SK-N-SH (cell line): ENCODE data around the gene MPST. TPM values are rescaled to one million over a fixed set of nuclear protein-coding genes. Genes with fewer than 3 reads are reported as not detected.

ENCODE experiments used
- CTCF ChIA-PET: fragments of 300-600, 350-600 bp; formaldehyde crosslinking; extraction: SDS; loops from one replicate; lab custom pipeline; 2021; lab: Yijun Ruan, JAX
- POLR2A ChIA-PET: fragments of 350-600 bp; sonication (Branson Sonifier 250); formaldehyde crosslinking; extraction: SDS; loops from one replicate; lab custom pipeline; 2020; ENCODE audit warnings: antibody characterized with exemption, inconsistent platforms; lab: Yijun Ruan, JAX
- DNase-seq: peaks from one replicate; pipeline ENCODE4 v3.0.0; 2012
- H2AFZ ChIP-seq: fragments of 200-600 bp; sonication (generic); 2 replicates; pipeline ENCODE4 v1.8.1; 2016; ENCODE audit warnings: antibody characterized with exemption, mild to moderate bottlenecking, low read depth
- H3F3A ChIP-seq: fragments of 200-600 bp; sonication (generic); replicated peaks from 2 replicates; pipeline ENCODE3; 2016; ENCODE audit warnings: antibody characterized with exemption, mild to moderate bottlenecking; ENCODE audit not compliant: insufficient read depth
- H3K27ac ChIP-seq, 2 experiments: fragments of 200-500 bp in 1 of 2; fragments of 200-600 bp in 1 of 2; sonication (Bioruptor generic) in 1 of 2; sonication (generic), shearing (Covaris generic) in 1 of 2; 2 replicates each; pipeline versions ENCODE4 v1.5.1 to v1.6.1; 2014 to 2016; ENCODE audit warnings: low read depth in 2 of 2, inconsistent platforms in 1 of 2, low read length in 1 of 2, mild to moderate bottlenecking in 1 of 2, mixed read lengths in 1 of 2
- H3K27me3 ChIP-seq: fragments of 200-600 bp; sonication (generic), shearing (Covaris generic); 2 replicates; pipeline ENCODE4 v1.6.1; 2016; ENCODE audit warnings: mixed run types; ENCODE audit not compliant: insufficient read depth
- H3K36me3 ChIP-seq, 2 experiments: fragments of 200-500 bp in 1 of 2; fragments of 200-600 bp in 1 of 2; sonication (Bioruptor generic) in 1 of 2; sonication (generic) in 1 of 2; replicated peaks in 1 of 2; 2 replicates each; pipeline versions ENCODE3 to v1.5.1; 2014 to 2016; ENCODE audit warnings: low read length in 1 of 2, mild to moderate bottlenecking in 1 of 2; ENCODE audit not compliant: insufficient read depth in 2 of 2, control insufficient read depth in 1 of 2
- H3K4me1 ChIP-seq, 2 experiments: fragments of 200-500 bp in 1 of 2; fragments of 200-600 bp in 1 of 2; sonication (Bioruptor generic) in 1 of 2; sonication (generic), shearing (Covaris generic) in 1 of 2; 2 replicates each; pipeline versions ENCODE4 v1.5.1 to v1.6.1; 2014 to 2016; ENCODE audit warnings: low read depth in 1 of 2, low read length in 1 of 2, mixed run types in 1 of 2; ENCODE audit not compliant: insufficient read depth in 2 of 2, control insufficient read depth in 1 of 2
- H3K4me2 ChIP-seq: fragments of 200-600 bp; sonication (generic), shearing (Covaris generic); 2 replicates; pipeline ENCODE4 v1.6.1; 2017; ENCODE audit warnings: mixed run types
- H3K4me3 ChIP-seq, 2 experiments: fragments of 200-500 bp in 1 of 2; fragments of 200-600 bp in 1 of 2; sonication (Bioruptor generic) in 1 of 2; sonication (generic), shearing (Covaris generic) in 1 of 2; 2 replicates each; pipeline versions ENCODE4 v1.5.1 to v1.8.1; 2014 to 2016; ENCODE audit warnings: low read depth in 2 of 2, inconsistent platforms in 1 of 2, low read length in 1 of 2, mild to moderate bottlenecking in 1 of 2, mixed read lengths in 1 of 2, moderate library complexity in 1 of 2
- H3K79me2 ChIP-seq: fragments of 200-600 bp; sonication (generic); 2 replicates; pipeline ENCODE4 v1.8.1; 2017; ENCODE audit warnings: mild to moderate bottlenecking; ENCODE audit not compliant: insufficient read depth
- H3K9ac ChIP-seq: fragments of 200-600 bp; sonication (generic); 2 replicates; pipeline ENCODE4 v1.6.1; 2017; ENCODE audit warnings: mixed run types
- H3K9me2 ChIP-seq: fragments of 200-600 bp; sonication (generic); 2 replicates; pipeline ENCODE4 v1.6.1; 2017; ENCODE audit warnings: mixed run types
- H3K9me3 ChIP-seq: fragments of 200-600 bp; sonication (generic); 2 replicates; pipeline ENCODE4 v1.6.1; 2017; ENCODE audit warnings: mixed run types, mild to moderate bottlenecking, moderate library complexity
- H4K20me1 ChIP-seq: fragments of 200-600 bp; sonication (generic); 2 replicates; pipeline ENCODE4 v1.6.1; 2017; ENCODE audit warnings: mild to moderate bottlenecking, mixed run types; ENCODE audit not compliant: insufficient read depth
- CHD2 ChIP-seq: fragments of 150-350 bp; IDR thresholded peaks from 2 replicates; pipeline ENCODE4 v1.6.1; 2018; ENCODE audit warnings: low read length; ENCODE audit not compliant: partially characterized antibody
- EP300 ChIP-seq, 2 experiments: IDR thresholded peaks; 2 replicates each; pipeline versions ENCODE4 v1.4.0 to v1.6.1; 2012; ENCODE audit warnings: borderline replicate concordance in 1 of 2, low read depth in 1 of 2, low read length in 1 of 2
- EZH2phosphoT487 ChIP-seq: fragments of 200-600 bp; sonication (generic); IDR thresholded peaks from 2 replicates; pipeline ENCODE4 v1.6.1; 2017; ENCODE audit warnings: low read depth, mixed run types, mild to moderate bottlenecking, antibody characterized with exemption, moderate library complexity, borderline replicate concordance
- FOXJ3 ChIP-seq: sonication (generic); formaldehyde crosslinking; IDR thresholded peaks from 2 replicates; pipeline ENCODE4 v1.5.1; 2020; ENCODE audit warnings: mild to moderate bottlenecking, missing genetic modification reagents
- FOXM1 ChIP-seq: IDR thresholded peaks from 2 replicates; pipeline ENCODE4 v1.4.0; 2012; ENCODE audit warnings: low read depth, mild to moderate bottlenecking
- GABPA ChIP-seq: IDR thresholded peaks from 2 replicates; pipeline ENCODE4 v1.4.0; 2012; ENCODE audit warnings: low read depth, mild to moderate bottlenecking
- GATA2 ChIP-seq: sonication (generic); formaldehyde crosslinking; IDR thresholded peaks from 2 replicates; pipeline ENCODE4 v1.5.0; 2020; ENCODE audit warnings: mild to moderate bottlenecking, missing genetic modification reagents
- MXI1 ChIP-seq: IDR thresholded peaks from 2 replicates; pipeline ENCODE4 v1.6.1; 2012; ENCODE audit warnings: mild to moderate bottlenecking, low read depth, low read length, improper control_type of control experiment
- NRF1 ChIP-seq: IDR thresholded peaks from 2 replicates; pipeline ENCODE4 v1.6.1; 2012; ENCODE audit warnings: low read depth, mild to moderate bottlenecking, low read length
- POLR2AphosphoS5 ChIP-seq: IDR thresholded peaks from 2 replicates; pipeline ENCODE4 v1.6.1; 2012; ENCODE audit warnings: low read depth, low read length
- RAD21 ChIP-seq: IDR thresholded peaks from 2 replicates; pipeline ENCODE4 v1.6.1; 2012; ENCODE audit warnings: mild to moderate bottlenecking, low read length
- RFX5 ChIP-seq: IDR thresholded peaks from 2 replicates; pipeline ENCODE4 v1.6.1; 2012; ENCODE audit warnings: mild to moderate bottlenecking, improper control_type of control experiment, low read length
- TCF12 ChIP-seq: IDR thresholded peaks from 2 replicates; pipeline ENCODE4 v1.4.0; 2012
- WGBS: methylation state at CpG from one replicate; pipeline ENCODE4 v1.1.6; 2017; ENCODE audit warnings: low lambda C conversion rate; 5-methylcytosine and 5-hydroxymethylcytosine counted together
- polyA plus RNA-seq, 3 experiments: library from polyadenylated mRNA; depleted of rRNA; stranded (reverse); fragments of >200 nt; gene quantifications; 2 replicates each; pipeline ENCODE4 v1.2.3, GENCODE V29; 2012
- TF ChIP-seq, protein P1 (sequence below): IDR thresholded peaks from 2 replicates; pipeline ENCODE4 v1.6.1; 2012; ENCODE audit warnings: mild to moderate bottlenecking, low read depth, low read length, moderate library complexity
- TF ChIP-seq, protein P2 (sequence below): IDR thresholded peaks from 2 replicates; pipeline ENCODE4 v1.4.0; 2012; ENCODE audit warnings: low read depth, borderline replicate concordance

MPST gene
- polyA plus RNA-seq, 1 of the 3 experiments (the other 2 are of a cell fraction): 60.4 TPM

DNA sequence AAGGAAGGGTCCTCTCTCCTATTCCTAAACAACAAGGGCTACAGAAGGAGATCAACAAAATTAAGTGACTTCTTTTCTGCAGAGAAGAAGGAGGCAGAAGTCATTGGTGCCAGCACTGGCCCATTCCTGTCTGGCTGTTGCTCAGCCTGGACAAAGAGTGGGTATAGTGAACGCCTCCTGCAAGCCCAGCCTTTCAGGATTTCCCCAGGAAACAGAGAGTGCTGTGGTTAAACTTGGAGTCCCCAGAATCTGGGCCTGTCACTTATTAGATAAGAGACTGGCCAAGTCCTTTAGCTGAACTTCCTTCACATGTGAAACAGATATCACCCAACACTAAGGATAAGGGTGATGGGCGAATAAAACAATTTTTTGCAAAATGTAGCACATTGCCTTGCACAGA lies 11.2 kb upstream of the MPST start (continued):
- TF ChIP-seq EZH2phosphoT487 (no peak), FOXM1 (no peak), RAD21 (no peak), NRF1 (no peak), GABPA (no peak)
- TF ChIP-seq, protein P1, sequence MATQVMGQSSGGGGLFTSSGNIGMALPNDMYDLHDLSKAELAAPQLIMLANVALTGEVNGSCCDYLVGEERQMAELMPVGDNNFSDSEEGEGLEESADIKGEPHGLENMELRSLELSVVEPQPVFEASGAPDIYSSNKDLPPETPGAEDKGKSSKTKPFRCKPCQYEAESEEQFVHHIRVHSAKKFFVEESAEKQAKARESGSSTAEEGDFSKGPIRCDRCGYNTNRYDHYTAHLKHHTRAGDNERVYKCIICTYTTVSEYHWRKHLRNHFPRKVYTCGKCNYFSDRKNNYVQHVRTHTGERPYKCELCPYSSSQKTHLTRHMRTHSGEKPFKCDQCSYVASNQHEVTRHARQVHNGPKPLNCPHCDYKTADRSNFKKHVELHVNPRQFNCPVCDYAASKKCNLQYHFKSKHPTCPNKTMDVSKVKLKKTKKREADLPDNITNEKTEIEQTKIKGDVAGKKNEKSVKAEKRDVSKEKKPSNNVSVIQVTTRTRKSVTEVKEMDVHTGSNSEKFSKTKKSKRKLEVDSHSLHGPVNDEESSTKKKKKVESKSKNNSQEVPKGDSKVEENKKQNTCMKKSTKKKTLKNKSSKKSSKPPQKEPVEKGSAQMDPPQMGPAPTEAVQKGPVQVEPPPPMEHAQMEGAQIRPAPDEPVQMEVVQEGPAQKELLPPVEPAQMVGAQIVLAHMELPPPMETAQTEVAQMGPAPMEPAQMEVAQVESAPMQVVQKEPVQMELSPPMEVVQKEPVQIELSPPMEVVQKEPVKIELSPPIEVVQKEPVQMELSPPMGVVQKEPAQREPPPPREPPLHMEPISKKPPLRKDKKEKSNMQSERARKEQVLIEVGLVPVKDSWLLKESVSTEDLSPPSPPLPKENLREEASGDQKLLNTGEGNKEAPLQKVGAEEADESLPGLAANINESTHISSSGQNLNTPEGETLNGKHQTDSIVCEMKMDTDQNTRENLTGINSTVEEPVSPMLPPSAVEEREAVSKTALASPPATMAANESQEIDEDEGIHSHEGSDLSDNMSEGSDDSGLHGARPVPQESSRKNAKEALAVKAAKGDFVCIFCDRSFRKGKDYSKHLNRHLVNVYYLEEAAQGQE: no peak
- TF ChIP-seq, protein P2, sequence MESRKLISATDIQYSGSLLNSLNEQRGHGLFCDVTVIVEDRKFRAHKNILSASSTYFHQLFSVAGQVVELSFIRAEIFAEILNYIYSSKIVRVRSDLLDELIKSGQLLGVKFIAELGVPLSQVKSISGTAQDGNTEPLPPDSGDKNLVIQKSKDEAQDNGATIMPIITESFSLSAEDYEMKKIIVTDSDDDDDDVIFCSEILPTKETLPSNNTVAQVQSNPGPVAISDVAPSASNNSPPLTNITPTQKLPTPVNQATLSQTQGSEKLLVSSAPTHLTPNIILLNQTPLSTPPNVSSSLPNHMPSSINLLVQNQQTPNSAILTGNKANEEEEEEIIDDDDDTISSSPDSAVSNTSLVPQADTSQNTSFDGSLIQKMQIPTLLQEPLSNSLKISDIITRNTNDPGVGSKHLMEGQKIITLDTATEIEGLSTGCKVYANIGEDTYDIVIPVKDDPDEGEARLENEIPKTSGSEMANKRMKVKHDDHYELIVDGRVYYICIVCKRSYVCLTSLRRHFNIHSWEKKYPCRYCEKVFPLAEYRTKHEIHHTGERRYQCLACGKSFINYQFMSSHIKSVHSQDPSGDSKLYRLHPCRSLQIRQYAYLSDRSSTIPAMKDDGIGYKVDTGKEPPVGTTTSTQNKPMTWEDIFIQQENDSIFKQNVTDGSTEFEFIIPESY: no peak

DNA sequence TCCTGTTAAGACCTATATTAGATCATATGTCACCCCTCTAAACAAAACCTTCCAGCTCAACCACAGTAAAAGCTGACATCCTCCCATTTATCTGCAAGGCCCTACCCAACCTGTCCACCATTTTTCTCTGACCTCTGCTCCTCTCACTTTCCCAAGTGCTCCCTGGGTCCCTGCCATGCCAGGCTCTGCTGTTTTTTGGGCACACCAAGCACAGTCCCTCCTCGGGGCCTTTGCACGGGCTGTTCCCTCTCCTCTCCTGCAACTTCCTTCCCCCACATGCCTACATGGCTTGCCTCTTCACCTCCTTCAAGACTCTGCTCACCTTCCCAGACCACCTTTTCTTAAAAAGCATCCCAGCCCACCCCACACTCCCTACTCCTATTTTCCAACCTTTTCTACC lies 10.1 kb upstream of the MPST start:
- 95% methylated on average over 2 of the region's 2 CpGs for WGBS
- Histone ChIP-seq H3K79me2 (no peaks in the 10 kb centered on the region), H3K4me3 (no peak overlapping the region), H3F3A (no peaks in the 10 kb centered on the region), H3K27me3 (peaks cover 8% of the 10 kb centered on the region; the same call in 1 of the 2 replicates)
- CTCF ChIA-PET: interaction anchor here (1.0 kb wide), 1 partner anchor 11 kb away, joined by 5 read pairs; no protein-coding TSS in a partner anchor
- TF ChIP-seq EP300 (IDR thresholded peaks at IDR 0.05; ENCODE audit: borderline replicate concordance in 1 of 2, low read depth in 1 of 2, low read length in 1 of 2): no peak
- no peak for TF ChIP-seq POLR2AphosphoS5
- TF ChIP-seq, protein P2: no peak
- no peak for TF ChIP-seq GABPA
- no peak for TF ChIP-seq FOXJ3
- TF ChIP-seq RFX5: no peak
- TF ChIP-seq MXI1: no peak
- TF ChIP-seq GATA2 (CRISPR knock-in tag): no peak
- TF ChIP-seq CHD2: no peak
- TF ChIP-seq TCF12: no peak
- TF ChIP-seq, all 33 proteins: peak for 0
- no peaks in the 10 kb centered on the region for H3K36me3 ChIP-seq
- DNase-seq: no peak
- POLR2A ChIA-PET: no interaction called here
- no peaks in the 10 kb centered on the region for H3K9me2 ChIP-seq
- no peak overlapping the region for H3K9ac ChIP-seq
- no peak overlapping the region for H3K4me2 ChIP-seq
- H2AFZ ChIP-seq: no peak overlapping the region
- H3K27ac ChIP-seq: no peak overlapping the region
- H4K20me1 ChIP-seq: no peaks in the 10 kb centered on the region
- H3K4me1 ChIP-seq: no peaks in the 10 kb centered on the region
- H3K9me3 ChIP-seq: no peaks in the 10 kb centered on the region
